Stimulated activated CD4-positive, alpha-beta T cell treated with anti-CD3 and anti-CD28 coated beads, Interleukin-12 subunit alpha, Interleukin-12 subunit beta, amount 100 ng/mL, for 4 hours (primary cell): Measurements from ENCODE around the gene COX8A.

ENCODE experiments used
- DNase-seq: peaks from one replicate; pipeline ENCODE4 v3.0.0-alpha.2; 2020

COX8A gene

GRCh38 chr11:64004590-64004984 is 30.2 kb downstream of the COX8A start:
- no peak for DNase-seq

- DNase-seq: no peak
Measured at GRCh38 chr11:64005691-64006090, 31.3 kb downstream of the COX8A start.

- DNase-seq: no peak
Measured at GRCh38 chr11:64006398-64006797, 32.0 kb downstream of the COX8A start.

GRCh38 chr11:64007160-64007628 is 32.8 kb downstream of the COX8A start:
- DNase-seq: no peak

GRCh38 chr11:64007629-64008282 is 33.3 kb downstream of the COX8A start:
- no peak for DNase-seq

GRCh38 chr11:64008283-64008913 is 34.0 kb downstream of the COX8A start:
- no peak for DNase-seq

GRCh38 chr11:64008914-64009633 is 34.7 kb downstream of the COX8A start:
- no peak for DNase-seq

- no peak for DNase-seq
Measured at GRCh38 chr11:64009710-64010109, 35.3 kb downstream of the COX8A start.

GRCh38 chr11:64010783-64011182 is 36.4 kb downstream of the COX8A start:
- DNase-seq: no peak

- no peak for DNase-seq
Measured at GRCh38 chr11:64011371-64011770, 37.0 kb downstream of the COX8A start.

GRCh38 chr11:64013141-64013896 is 38.9 kb downstream of the COX8A start:
- DNase-seq: no peak

- DNase-seq: no peak
Measured at GRCh38 chr11:64014356-64014755, 39.9 kb downstream of the COX8A start.

GRCh38 chr11:64015510-64015909 is 41.1 kb downstream of the COX8A start:
- no peak for DNase-seq

GRCh38 chr11:64015935-64016845 is 41.8 kb downstream of the COX8A start:
- no peak for DNase-seq

GRCh38 chr11:64017945-64018224 is 43.5 kb downstream of the COX8A start:
- DNase-seq: no peak

GRCh38 chr11:64018310-64018709 is 43.9 kb downstream of the COX8A start:
- no peak for DNase-seq

- no peak for DNase-seq
Measured at GRCh38 chr11:64019106-64020037, 45.0 kb downstream of the COX8A start.

- DNase-seq: no peak
Measured at GRCh38 chr11:64020976-64021756, 46.7 kb downstream of the COX8A start.

GRCh38 chr11:64021757-64022093 is 47.3 kb downstream of the COX8A start:
- no peak for DNase-seq

- DNase-seq: no peak
Measured at GRCh38 chr11:64022125-64022784, 47.8 kb downstream of the COX8A start.
